Middle frontal gyrus (tissue), 1 donor: ENCODE data around the gene PARP8.
"Not testable (repeated sequence)": the region's sequence is repeated elsewhere in the genome, so short reads cannot be mapped to it uniquely, and the experiment has no call there.

Experiments used
- DNase-seq: peaks from one replicate; pipeline ENCODE4 v3.0.0-alpha.2; 2015; ENCODE audit warnings: low spot score; ENCODE audit errors: extremely low spot score

PARP8 gene

GRCh38 chr5:50768634-50769033, 102.2 kb downstream of the PARP8 start:
- no peak for DNase-seq

GRCh38 chr5:50770441-50770840, 104.0 kb downstream of the PARP8 start:
- no peak for DNase-seq

GRCh38 chr5:50774446-50775175, 108.2 kb downstream of the PARP8 start:
- not testable (repeated sequence) for DNase-seq

- no peak for DNase-seq
Observed at GRCh38 chr5:50786073-50786472, 119.6 kb downstream of the PARP8 start.

DNA sequence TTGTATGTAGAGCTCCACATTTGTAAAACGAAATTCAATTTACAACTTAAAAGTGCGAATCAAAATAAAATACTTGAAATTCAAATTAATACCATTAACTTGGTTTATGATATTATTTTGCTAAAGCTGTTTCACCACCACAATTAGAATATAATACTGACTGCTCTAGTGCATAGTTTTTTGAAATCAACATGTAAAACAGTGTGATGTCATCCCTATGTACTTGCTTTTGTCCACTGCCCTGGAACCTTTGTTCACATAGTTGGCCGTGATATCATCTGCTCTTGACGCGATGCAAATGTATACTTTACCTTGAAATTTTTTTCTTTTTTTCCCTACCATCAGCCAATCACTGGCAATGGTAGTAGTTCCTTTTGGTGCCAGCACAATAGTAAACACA, 125.4 kb downstream of the PARP8 start:
- no peak for DNase-seq

- no peak for DNase-seq
Observed at GRCh38 chr5:50792843-50793242, 126.4 kb downstream of the PARP8 start.

DNA sequence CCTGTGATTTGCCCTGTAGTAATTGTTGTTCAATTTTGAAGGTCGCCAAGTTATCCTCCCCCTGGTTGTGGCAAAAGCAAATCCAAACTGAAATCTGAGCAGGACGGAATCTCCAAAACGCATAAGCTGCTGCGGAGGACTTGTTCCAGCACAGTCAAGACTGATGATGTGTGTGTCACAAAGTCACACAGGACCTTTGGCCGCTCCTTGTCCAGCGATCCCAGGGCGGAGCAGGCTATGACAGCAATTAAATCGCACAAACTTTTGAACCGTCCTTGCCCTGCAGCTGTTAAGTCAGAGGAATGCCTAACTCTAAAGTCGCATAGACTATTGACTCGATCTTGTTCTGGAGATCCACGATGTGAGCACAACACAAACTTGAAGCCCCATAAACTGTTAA, 128.4 kb downstream of the PARP8 start:
- no peak for DNase-seq

- no peak for DNase-seq
Observed at GRCh38 chr5:50798002-50798401, 131.6 kb downstream of the PARP8 start.

- DNase-seq, result no peak
Observed at GRCh38 chr5:50799596-50799995, 133.2 kb downstream of the PARP8 start.

DNA sequence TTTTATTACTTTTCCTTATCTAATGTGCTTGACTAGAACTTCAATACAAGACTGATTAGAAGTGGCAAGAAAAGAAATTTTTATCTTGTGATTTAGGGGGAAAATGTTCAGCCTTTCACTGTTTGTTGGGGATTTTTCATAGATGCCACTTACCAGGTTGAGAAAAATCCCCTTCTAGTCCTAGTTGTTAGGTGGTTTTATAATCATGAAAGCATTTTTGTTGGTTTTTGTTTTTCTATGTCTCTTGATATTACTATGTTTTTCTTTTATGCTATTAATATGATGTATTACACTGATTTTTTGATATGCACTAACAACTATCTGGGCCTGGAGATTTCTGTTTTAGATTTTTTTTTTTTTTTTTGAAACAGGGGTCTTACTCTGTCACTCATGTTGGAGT, 134.0 kb downstream of the PARP8 start:
- DNase-seq, result no peak

- no peak for DNase-seq
Observed at GRCh38 chr5:50807661-50808060, 141.2 kb downstream of the PARP8 start.

DNA sequence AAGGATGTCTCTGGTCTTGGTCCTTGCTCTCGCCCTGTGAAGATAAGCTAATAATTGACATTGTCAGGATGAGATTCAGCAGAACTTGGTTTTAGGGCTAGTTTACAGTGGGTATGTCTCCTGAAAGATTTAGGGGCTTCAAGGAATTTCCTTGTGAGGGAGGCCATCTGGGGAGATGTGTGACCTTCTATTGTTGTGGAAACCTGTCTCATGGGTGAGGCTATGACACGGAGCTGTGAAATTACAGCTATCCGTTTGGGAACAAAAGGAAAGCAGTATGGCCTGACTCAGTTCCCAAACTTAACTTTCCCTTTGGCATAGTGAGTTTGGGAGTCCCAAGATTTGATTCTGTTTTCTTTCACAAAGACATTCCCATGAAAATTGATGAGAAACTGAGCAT, 142.0 kb downstream of the PARP8 start:
- no peak for DNase-seq

DNA sequence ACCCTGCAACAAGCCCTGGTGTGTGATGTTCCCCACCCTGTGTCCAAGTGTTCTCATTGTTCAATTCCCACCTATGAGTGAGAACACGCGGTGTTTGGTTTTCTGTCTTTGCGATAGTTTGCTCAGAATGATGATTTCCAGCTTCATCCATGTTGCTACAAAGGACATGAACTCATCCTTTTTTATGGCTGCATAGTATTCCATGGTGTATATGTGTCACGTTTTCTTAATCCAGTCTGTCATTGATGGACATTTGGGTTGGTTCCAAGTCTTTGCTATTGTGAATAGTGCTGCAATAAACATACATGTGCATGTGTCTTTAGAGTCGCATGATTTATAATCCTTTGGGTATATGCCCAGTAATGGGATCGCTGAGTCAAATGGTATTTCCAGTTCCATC, 145.3 kb downstream of the PARP8 start:
- DNase-seq, result not testable (repeated sequence)

DNA sequence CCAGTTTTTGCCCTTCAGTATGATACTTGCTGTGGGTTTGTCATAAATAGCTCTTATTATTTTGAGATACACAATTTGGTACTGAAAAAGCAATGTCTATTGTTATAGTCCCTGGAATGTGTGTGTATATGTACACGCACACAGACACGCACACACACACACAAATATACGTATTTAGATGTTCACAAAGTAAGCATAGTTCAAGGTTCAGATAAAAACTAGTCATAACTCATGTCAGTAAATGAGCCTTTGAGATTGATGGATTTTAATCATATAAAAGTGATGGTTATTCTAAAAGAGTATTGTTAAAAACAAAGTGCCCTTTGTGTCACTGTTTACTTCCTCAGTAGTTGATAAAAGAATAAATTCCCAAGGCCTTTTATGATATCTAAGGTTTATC, 147.3 kb downstream of the PARP8 start:
- no peak for DNase-seq

- DNase-seq, result no peak
Observed at GRCh38 chr5:50814556-50814955, 148.1 kb downstream of the PARP8 start.

DNA sequence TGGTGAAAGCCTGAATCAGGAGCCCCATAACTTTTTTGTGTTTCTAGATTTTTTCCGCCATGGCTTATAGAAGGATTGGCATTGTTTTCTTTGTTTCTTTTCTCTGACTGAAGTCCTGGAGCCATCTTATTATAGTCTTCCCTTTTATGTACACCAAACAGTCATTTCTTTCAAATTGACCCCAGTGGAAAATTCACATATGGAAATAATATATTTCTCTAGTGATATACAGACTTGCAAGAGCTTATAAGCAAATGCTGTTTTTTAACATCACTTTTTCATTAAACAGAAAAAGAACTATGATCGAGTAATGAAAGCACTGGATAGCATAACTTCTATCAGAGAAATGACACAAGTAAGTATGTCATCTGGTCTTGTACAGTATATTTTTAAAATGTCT, 155.6 kb downstream of the PARP8 start:
- no peak for DNase-seq

DNA sequence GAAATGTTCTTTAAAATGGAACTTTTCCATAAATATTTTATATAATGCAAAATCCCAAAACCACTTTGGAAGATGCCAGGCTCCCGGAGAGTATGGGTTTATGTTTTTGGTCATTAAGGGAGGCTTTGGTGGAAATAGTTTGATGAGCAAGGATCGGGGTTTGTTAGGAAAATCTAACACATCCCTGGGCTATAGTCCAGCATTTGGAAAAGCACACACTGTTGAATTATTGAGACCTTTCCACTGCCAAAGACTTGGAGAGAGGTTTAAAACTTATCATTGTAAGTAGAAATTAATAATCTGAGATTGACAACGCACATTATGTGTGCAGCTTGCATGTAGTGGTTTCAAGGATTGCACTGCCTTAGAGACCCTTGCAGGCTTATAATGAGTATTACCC, 156.3 kb downstream of the PARP8 start:
- no peak for DNase-seq

DNA sequence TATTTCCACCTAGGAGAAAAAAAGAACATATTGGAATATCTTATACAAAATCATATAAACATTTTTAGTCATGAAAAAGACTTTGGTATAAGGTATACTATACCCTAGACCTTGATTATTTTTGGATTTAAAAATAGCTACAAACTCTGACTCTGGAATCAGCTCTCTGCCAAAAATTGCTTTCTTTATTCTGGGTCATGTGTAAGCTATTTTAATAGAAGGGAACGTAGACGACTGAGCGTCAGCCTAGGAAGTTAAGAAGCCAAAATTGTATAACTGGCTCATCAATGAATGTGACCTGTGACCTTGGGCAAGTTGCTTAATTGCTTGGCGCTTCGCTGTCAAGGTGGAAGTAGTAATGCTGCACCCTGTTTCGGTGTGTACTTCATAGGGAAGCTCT, 157.1 kb downstream of the PARP8 start:
- DNase-seq, result no peak

GRCh38 chr5:50824109-50824508, 157.7 kb downstream of the PARP8 start:
- no peak for DNase-seq

- DNase-seq, result no peak
Observed at GRCh38 chr5:50827516-50828247, 161.2 kb downstream of the PARP8 start.

- DNase-seq, result no peak
Observed at GRCh38 chr5:50829023-50829422, 162.6 kb downstream of the PARP8 start.

- DNase-seq, result no peak
Observed at GRCh38 chr5:50832657-50833284, 166.3 kb downstream of the PARP8 start.

GRCh38 chr5:50836356-50836755, 169.9 kb downstream of the PARP8 start:
- no peak for DNase-seq
